ENCODE results near the gene PI4K2A. TPM values are rescaled to one million over a fixed set of nuclear protein-coding genes. Genes with fewer than 3 reads are reported as not detected.
"Not testable (repeated sequence)": the region's sequence is repeated elsewhere in the genome, so short reads cannot be mapped to it uniquely, and the experiment has no call there.

The PI4K2A gene
- total RNA-seq, 4 donors from 2014 or later, result 30.1 to 38.5 (median 33.3) TPM

DNA sequence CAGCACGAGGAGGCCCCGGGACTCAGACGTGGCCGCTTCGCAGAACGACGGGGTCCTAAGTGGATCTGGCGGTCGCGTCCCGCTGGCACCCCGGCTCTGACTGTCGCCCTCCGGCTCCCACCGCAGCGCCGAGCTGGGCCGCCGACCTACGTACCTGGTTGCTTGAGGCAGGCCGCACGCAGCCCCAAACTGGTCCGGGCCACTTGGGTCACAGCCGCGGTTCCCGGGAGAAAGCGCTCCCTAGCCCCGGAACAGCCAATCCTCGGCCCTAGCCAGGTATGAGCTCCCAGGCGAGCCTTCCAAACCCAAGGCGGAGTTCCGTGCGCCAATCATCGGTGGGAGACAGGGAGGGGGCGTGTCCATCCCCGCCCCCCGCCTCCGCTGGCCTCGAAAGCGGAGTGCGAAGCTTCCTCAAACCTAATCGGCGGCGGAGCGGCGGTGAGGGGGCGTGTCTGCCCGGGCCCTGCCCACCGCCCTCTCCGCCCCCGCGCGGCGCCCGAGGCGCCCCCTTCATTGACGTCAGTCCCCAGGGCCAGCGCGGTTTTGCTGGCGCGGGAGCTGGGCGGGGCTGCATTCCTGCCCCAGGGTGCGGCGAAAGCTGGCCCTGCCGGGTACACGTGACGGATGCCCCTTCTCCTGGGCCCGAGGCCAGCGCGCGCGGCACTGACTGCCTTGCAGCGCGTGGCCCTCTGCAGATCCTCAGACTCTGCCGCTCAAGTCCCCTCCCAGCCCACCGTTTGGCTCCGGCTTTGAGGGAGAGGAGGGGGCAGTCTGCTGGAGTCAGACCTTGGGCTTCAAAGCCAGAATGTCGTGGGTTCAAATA is 46.7 kb downstream of the PI4K2A start, which contains the start of gene AVPI1:
AVPI1 (minus strand) TSS at position 280 of the 823 bp plus-strand sequence. CDS start 7,336 bp downstream, outside the sequence.
- intact Hi-C loops (cut with DNase I; ENCODE audit: low total_unique reads), result no loop called here
- TF ChIP-seq CTCF (IDR thresholded peaks at IDR 0.05) (no peak), POLR2A (IDR thresholded peaks at IDR 0.05) (peak in 1 of 2 donors; percentile 84)
- peak; percentile 98 to 100 for DNase-seq (ENCODE audit: low spot score in 2 of 2)
- peak within 1 kb of the TSS; percentile 46 for H3K4me3 ChIP-seq (ENCODE audit: low read depth, poor library complexity, severe bottlenecking)
- 0 to 1% methylated on average over 33 to 45 of the region's 78 CpGs for WGBS, 2 donors

GRCh38 chr10:97687785-97688781 is 47.6 kb downstream of the PI4K2A start:
- intact Hi-C loops (cut with DNase I; ENCODE audit: low total_unique reads), result no loop called here
- peak in 1 of 2 donors; percentile 46 for DNase-seq (ENCODE audit: low spot score in 2 of 2)
- no peak overlapping the region for H3K4me3 ChIP-seq (ENCODE audit: low read depth, poor library complexity, severe bottlenecking)
- 37 to 51% methylated on average over 14 of the region's 14 CpGs for WGBS, 2 donors
- TF ChIP-seq CTCF (IDR thresholded peaks at IDR 0.05) (no peak), POLR2A (IDR thresholded peaks at IDR 0.05) (no peak)

- WGBS, 2 donors, result 39 to 43% methylated on average over 5 of the region's 5 CpGs
- intact Hi-C loops (cut with DNase I; ENCODE audit: low total_unique reads), result no loop called here
- no peak overlapping the region for H3K4me3 ChIP-seq (ENCODE audit: low read depth, poor library complexity, severe bottlenecking)
- peak; percentile 90 to 92 for DNase-seq (ENCODE audit: low spot score in 2 of 2)
- TF ChIP-seq POLR2A (IDR thresholded peaks at IDR 0.05), result no peak
- no peak for TF ChIP-seq CTCF (IDR thresholded peaks at IDR 0.05)
Observed at GRCh38 chr10:97689559-97690020, 49.1 kb downstream of the PI4K2A start.

- WGBS, 2 donors, result 52 to 68% methylated on average over 3 of the region's 3 CpGs
- TF ChIP-seq POLR2A (IDR thresholded peaks at IDR 0.05) (no peak), CTCF (IDR thresholded peaks at IDR 0.05) (no peak)
- DNase-seq (ENCODE audit: low spot score in 2 of 2), result peak in 1 of 2 donors; percentile 68
- no peak overlapping the region for H3K4me3 ChIP-seq (ENCODE audit: low read depth, poor library complexity, severe bottlenecking)
- intact Hi-C loops (cut with DNase I; ENCODE audit: low total_unique reads), result no loop called here
Observed at GRCh38 chr10:97690133-97690532, 49.7 kb downstream of the PI4K2A start.

GRCh38 chr10:97698072-97698655 is 57.7 kb downstream of the PI4K2A start:
- DNase-seq (ENCODE audit: low spot score in 2 of 2); H3K4me3 ChIP-seq (ENCODE audit: low read depth, poor library complexity, severe bottlenecking); intact Hi-C loops (cut with DNase I; ENCODE audit: low total_unique reads): not testable (repeated sequence)
- whole genome bisulfite sequencing, 2 donors, result 69 to 72% methylated on average over 11 of the region's 11 CpGs
